ENCODE measurements around the gene FGG. TPM values are rescaled to one million over a fixed set of nuclear protein-coding genes. Genes with fewer than 3 reads are reported as not detected.

Gene FGG
- total and polyA plus RNA-seq, 2 of the 13 experiments (the other 11 are each of a cell fraction or from before 2014, with no cell fraction given), result 1,037 to 2,423 TPM

GRCh38 chr4:154595807-154596206, 16.6 kb downstream of the FGG start (continued):
- TF ChIP-seq MBNL3 (CRISPR knock-in tag; conservative IDR thresholded peaks at IDR 0.05) (no peak), ERF (CRISPR knock-in tag; IDR thresholded peaks at IDR 0.05) (peak; percentile 27; the same call in 1 of the 2 replicates), AHDC1 (CRISPR knock-in tag; IDR thresholded peaks at IDR 0.05; ENCODE audit: borderline replicate concordance) (peak; percentile 87), KDM4B (CRISPR knock-in tag; IDR thresholded peaks at IDR 0.05) (peak; percentile 71; the same call in 1 of the 2 replicates), ATF3 (CRISPR knock-in tag; IDR thresholded peaks at IDR 0.05) (peak; percentile 37; the same call in 1 of the 2 replicates), ZNF205 (CRISPR knock-in tag; IDR thresholded peaks at IDR 0.05) (peak; percentile 86), THRA (CRISPR knock-in tag; IDR thresholded peaks at IDR 0.05; ENCODE audit: borderline replicate concordance) (peak; percentile 94), GATAD2A (CRISPR knock-in tag; IDR thresholded peaks at IDR 0.05) (peak; percentile 99), ZHX2 (IDR thresholded peaks at IDR 0.05; ENCODE audit: low read depth) (no peak), ZHX2 (CRISPR knock-in tag; IDR thresholded peaks at IDR 0.05; ENCODE audit: borderline replicate concordance) (no peak), FOSL1 (CRISPR knock-in tag; IDR thresholded peaks at IDR 0.05; ENCODE audit: borderline replicate concordance) (peak; percentile 61; the same call in 1 of the 2 replicates), ZBTB7A (CRISPR knock-in tag; IDR thresholded peaks at IDR 0.05) (no peak), ZBTB20 (CRISPR knock-in tag; IDR thresholded peaks at IDR 0.05; ENCODE audit: borderline replicate concordance, low read depth) (peak; percentile 88; the same call in 1 of the 2 replicates), TFAP4 (IDR thresholded peaks at IDR 0.05; ENCODE audit: borderline replicate concordance, low read depth) (0 out of 2 replicates have a peak, but pooled peaks have one; percentile 19), FOSL2 (CRISPR knock-in tag; IDR thresholded peaks at IDR 0.05) (peak; percentile 87)

Measured in HepG2 (cell line).